Glutamatergic neuron (in vitro differentiated cells): Measurements from ENCODE around the gene ETNPPL. TPM values are rescaled to one million over a fixed set of nuclear protein-coding genes. Genes with fewer than 3 reads are reported as not detected.
A peak's percentile ranks its signal among the peaks of the same experiment; 100 is the strongest.

Source experiments
- DNase-seq: peaks from one replicate; pipeline ENCODE4 v3.0.0; 2022
- H3K27ac Mint-ChIP-seq: one replicate; pipeline ENCODE4 v1.8.0; 2020; ENCODE audit warnings: mild to moderate bottlenecking, mixed read lengths, inconsistent platforms; ENCODE audit not compliant: unreplicated experiment
- H3K27me3 Mint-ChIP-seq: one replicate; pipeline ENCODE4 v1.8.0; 2020; ENCODE audit warnings: mild to moderate bottlenecking, moderate library complexity, mixed read lengths, inconsistent platforms; ENCODE audit not compliant: unreplicated experiment
- H3K36me3 Mint-ChIP-seq: one replicate; pipeline ENCODE4 v1.8.0; 2020; ENCODE audit warnings: mild to moderate bottlenecking, mixed read lengths, inconsistent platforms; ENCODE audit not compliant: unreplicated experiment
- H3K4me1 Mint-ChIP-seq: one replicate; pipeline ENCODE4 v1.8.0; 2020; ENCODE audit warnings: mild to moderate bottlenecking, low read depth, mixed read lengths, inconsistent platforms; ENCODE audit not compliant: unreplicated experiment
- H3K4me3 Mint-ChIP-seq: one replicate; pipeline ENCODE4 v1.8.0; 2020; ENCODE audit warnings: mild to moderate bottlenecking, mixed read lengths, inconsistent platforms; ENCODE audit not compliant: unreplicated experiment
- H3K9me3 Mint-ChIP-seq: one replicate; pipeline ENCODE4 v1.8.0; 2020; ENCODE audit warnings: mild to moderate bottlenecking, moderate library complexity, mixed read lengths, inconsistent platforms; ENCODE audit not compliant: unreplicated experiment
- total RNA-seq: library from RNA; stranded (reverse); fragmentation: NEBNext Ultra II Directional; extraction: Animal tissue kit (Norgen Biotek cat#: 25700); gene quantifications from one replicate; pipeline ENCODE4 v1.2.1, GENCODE V29; 2021; ENCODE audit not compliant: unreplicated experiment
- TF ChIP-seq, protein P1 (sequence below): fragments of 200-600 bp; sonication (generic); IDR thresholded peaks from one replicate; pipeline ENCODE4 v1.5.0; 2021; ENCODE audit not compliant: partially characterized antibody, unreplicated experiment

The ETNPPL gene
- total RNA-seq, 1 donor from 2014 or later: not detected

DNA sequence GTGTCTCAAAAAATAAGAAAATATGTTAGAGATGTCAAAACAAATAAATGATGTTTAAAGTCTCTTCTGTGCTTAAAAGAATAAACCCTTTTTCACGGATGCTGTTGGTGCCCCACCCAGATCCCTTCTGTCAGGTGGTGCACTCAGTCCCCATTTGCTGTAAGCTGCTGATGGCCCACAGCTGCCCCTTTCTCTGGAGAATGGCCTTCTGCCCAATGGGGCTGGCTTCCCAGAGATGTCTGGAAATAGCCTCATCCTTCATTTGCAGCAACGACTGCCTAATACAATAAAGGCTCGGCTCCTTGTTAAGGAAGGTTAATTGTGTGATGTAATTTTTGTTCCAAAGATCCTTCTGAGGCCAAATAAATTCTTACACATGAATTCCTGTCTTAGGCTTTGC lies 31.8 kb downstream of the ETNPPL start:
- Mint-ChIP-seq H3K27ac (peak overlapping the region; percentile 96), H3K36me3 (no peaks in the 10 kb centered on the region), H3K9me3 (peaks cover 2% of the 10 kb centered on the region), H3K27me3 (peaks cover 10% of the 10 kb centered on the region), H3K4me1 (peaks cover 9% of the 10 kb centered on the region), H3K4me3 (peak overlapping the region; percentile 46)
- TF ChIP-seq, protein P1, sequence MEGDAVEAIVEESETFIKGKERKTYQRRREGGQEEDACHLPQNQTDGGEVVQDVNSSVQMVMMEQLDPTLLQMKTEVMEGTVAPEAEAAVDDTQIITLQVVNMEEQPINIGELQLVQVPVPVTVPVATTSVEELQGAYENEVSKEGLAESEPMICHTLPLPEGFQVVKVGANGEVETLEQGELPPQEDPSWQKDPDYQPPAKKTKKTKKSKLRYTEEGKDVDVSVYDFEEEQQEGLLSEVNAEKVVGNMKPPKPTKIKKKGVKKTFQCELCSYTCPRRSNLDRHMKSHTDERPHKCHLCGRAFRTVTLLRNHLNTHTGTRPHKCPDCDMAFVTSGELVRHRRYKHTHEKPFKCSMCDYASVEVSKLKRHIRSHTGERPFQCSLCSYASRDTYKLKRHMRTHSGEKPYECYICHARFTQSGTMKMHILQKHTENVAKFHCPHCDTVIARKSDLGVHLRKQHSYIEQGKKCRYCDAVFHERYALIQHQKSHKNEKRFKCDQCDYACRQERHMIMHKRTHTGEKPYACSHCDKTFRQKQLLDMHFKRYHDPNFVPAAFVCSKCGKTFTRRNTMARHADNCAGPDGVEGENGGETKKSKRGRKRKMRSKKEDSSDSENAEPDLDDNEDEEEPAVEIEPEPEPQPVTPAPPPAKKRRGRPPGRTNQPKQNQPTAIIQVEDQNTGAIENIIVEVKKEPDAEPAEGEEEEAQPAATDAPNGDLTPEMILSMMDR: no peak
- DNase-seq: peak; percentile 59

DNA sequence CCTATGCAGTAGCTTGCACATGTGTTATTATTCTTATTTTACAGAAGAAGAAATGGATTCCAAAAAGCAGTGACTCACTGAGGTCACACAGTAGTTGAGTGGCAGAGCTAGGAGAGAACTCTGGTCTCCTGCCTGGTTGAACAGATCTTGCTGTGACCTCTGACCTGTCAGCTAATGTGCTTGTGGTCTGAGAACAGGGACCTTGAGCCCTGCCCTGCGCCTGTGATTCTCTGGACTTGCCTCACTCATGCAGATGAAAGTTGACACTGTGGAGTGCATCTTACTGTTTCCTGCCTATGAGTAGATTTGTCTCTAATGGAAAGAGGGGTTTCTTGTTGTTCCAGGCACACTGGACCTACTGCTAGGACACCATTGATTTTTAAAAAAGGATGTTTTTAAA lies 32.3 kb downstream of the ETNPPL start:
- Mint-ChIP-seq H3K27me3 (peaks cover 10% of the 10 kb centered on the region), H3K27ac (peak overlapping the region; percentile 96), H3K4me1 (peaks cover 9% of the 10 kb centered on the region), H3K4me3 (peak overlapping the region; percentile 42), H3K36me3 (no peaks in the 10 kb centered on the region), H3K9me3 (peaks cover 2% of the 10 kb centered on the region)
- DNase-seq: peak; percentile 44
- TF ChIP-seq, protein P1: no peak

DNA sequence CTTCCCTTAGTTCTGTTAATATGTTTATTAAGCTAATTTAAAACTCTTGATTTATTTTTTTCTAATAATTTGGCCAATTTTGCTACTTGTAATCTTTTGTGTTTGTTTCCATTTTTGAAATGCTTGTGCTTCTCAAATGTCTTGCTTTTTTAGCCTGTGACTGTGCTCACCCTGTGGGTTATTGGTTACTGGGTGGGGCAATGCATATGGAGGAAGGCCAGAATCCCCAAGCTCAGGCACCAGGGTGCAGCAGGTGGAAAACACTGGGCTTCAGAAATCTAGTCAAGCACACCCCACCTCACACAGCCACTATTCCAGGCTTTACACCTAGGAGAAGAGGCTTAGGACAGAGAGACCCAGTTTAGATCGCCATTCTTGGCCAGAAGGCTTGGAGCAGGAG lies 33.1 kb downstream of the ETNPPL start:
- no peak for DNase-seq
- peaks cover 10% of the 10 kb centered on the region for H3K27me3 Mint-ChIP-seq
- TF ChIP-seq, protein P1: no peak
- H3K4me1 Mint-ChIP-seq: peaks cover 9% of the 10 kb centered on the region
- H3K36me3 Mint-ChIP-seq: no peaks in the 10 kb centered on the region
- H3K4me3 Mint-ChIP-seq: no peak overlapping the region
- peak overlapping the region; percentile 96 for H3K27ac Mint-ChIP-seq
- peaks cover 2% of the 10 kb centered on the region for H3K9me3 Mint-ChIP-seq

DNA sequence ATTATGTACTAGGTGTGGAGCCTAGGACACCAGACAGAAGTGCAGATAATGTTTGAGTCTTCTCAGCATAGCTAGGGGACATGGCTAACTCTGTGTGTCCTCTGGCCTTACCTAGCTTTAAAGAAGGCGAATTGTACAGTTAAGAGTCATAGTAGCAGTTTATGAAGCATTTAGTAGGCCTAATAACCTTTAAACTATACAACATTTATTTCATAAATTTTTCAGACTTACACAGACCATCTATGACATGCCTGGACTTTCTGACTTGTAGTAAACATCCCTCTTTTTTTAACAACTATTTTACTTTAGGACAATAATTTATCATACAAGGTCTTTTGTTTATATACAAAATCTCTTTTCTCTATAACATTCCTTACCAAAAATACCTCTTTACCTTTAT lies 37.4 kb downstream of the ETNPPL start:
- Mint-ChIP-seq H3K9me3 (peaks cover 2% of the 10 kb centered on the region), H3K4me3 (no peak overlapping the region), H3K36me3 (no peaks in the 10 kb centered on the region), H3K27me3 (no peaks in the 10 kb centered on the region), H3K27ac (no peak overlapping the region), H3K4me1 (no peaks in the 10 kb centered on the region)
- TF ChIP-seq, protein P1: no peak
- no peak for DNase-seq

DNA sequence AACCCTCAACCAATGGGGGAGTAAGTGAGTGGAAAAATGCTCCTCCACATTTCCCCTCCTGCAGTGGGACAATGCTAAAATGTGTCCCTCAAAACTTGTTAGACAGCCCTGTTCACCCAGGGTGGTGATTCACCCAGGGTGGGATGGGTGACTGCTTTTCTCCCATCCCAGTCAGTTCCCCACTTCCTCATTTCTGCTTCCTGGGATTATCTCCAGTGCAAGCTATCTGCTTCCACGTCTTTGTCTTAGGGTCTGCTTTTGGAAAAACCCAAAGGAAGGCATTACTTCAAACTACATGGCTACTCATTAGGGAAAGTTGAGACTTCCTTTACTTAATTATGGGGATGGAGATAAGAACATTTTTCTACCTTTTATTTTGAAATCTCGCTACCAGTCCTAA lies 45.5 kb downstream of the ETNPPL start:
- DNase-seq: no peak
- no peaks in the 10 kb centered on the region for H3K36me3 Mint-ChIP-seq
- peaks cover 1% of the 10 kb centered on the region for H3K9me3 Mint-ChIP-seq
- no peak overlapping the region for H3K4me3 Mint-ChIP-seq
- no peaks in the 10 kb centered on the region for H3K27me3 Mint-ChIP-seq
- H3K27ac Mint-ChIP-seq: no peak overlapping the region
- no peaks in the 10 kb centered on the region for H3K4me1 Mint-ChIP-seq
- TF ChIP-seq, protein P1: no peak
